SU-DHL-6 (cell line): Measurements from ENCODE around the gene CACNG3.

Source experiments
- EZH2phosphoT487 ChIP-seq: fragments of 200-600 bp; sonication (generic), shearing (Covaris generic); conservative IDR thresholded peaks from 2 replicates; pipeline ENCODE4 v1.6.1; 2018; ENCODE audit warnings: mild to moderate bottlenecking, antibody characterized with exemption, low read length, moderate library complexity, mixed read lengths
- TF ChIP-seq, protein P1 (sequence below): fragments of 200-600 bp; sonication (generic); IDR thresholded peaks from one replicate; pipeline ENCODE4 v1.5.1; 2017; ENCODE audit warnings: antibody characterized with exemption, mild to moderate bottlenecking, low read length, moderate library complexity; ENCODE audit not compliant: insufficient read depth, poor library complexity, severe bottlenecking

DNA sequence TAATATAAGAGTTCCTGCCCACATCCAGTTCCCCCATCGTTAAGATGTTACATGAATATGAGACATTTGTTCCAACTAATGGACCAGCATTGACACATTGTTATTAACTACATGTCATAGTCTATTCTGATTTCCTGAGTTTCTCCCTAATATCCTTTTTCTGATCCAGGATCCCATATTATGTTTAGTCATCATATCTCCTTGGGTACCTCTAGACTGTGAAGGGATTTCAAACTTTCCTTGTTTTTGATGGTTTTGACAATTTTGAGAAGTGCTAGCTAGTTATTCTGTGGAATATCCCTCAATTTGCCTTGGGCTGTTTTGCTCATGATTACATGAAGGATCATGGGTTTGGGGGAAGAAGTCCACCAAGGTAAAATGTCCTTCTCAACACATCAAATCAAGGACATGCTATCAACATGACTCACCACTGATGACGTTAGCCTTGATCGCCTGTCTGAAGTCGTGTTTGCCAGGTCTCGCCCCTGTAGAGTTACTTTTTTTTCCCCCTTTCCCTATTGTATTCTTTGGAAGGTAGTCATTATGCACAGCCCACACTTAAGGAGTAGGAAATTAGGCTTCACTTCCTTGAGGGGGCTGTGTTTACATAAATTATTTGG, 42.5 kb downstream of the CACNG3 start:
- TF ChIP-seq, protein P1, sequence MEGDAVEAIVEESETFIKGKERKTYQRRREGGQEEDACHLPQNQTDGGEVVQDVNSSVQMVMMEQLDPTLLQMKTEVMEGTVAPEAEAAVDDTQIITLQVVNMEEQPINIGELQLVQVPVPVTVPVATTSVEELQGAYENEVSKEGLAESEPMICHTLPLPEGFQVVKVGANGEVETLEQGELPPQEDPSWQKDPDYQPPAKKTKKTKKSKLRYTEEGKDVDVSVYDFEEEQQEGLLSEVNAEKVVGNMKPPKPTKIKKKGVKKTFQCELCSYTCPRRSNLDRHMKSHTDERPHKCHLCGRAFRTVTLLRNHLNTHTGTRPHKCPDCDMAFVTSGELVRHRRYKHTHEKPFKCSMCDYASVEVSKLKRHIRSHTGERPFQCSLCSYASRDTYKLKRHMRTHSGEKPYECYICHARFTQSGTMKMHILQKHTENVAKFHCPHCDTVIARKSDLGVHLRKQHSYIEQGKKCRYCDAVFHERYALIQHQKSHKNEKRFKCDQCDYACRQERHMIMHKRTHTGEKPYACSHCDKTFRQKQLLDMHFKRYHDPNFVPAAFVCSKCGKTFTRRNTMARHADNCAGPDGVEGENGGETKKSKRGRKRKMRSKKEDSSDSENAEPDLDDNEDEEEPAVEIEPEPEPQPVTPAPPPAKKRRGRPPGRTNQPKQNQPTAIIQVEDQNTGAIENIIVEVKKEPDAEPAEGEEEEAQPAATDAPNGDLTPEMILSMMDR, result no peak
- TF ChIP-seq EZH2phosphoT487, result no peak
